ENCODE results near the gene FOXK2.
"Not testable (repeated sequence)": the region's sequence is repeated elsewhere in the genome, so short reads cannot be mapped to it uniquely, and the experiment has no call there.

FOXK2 gene

DNA sequence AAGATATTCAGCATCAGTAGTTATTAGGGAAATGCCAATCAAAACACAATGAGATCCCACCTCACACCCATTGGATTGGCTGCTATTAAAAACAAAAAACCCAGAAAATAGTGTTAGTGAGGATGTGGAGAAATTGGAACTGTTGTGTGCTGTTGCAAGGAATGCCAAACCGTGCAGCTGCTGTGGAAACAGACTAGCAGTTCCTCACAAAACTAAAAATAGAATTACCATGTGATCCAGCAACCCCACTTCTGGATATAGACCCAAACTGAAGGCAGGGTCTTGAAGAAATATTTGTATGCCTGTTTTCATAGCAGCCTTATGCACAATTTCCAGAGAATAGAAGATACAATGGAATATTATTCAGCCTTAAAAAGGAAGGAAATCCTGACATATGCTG lies 46.0 kb downstream of the FOXK2 start:
- no peak for DNase-seq

DNA sequence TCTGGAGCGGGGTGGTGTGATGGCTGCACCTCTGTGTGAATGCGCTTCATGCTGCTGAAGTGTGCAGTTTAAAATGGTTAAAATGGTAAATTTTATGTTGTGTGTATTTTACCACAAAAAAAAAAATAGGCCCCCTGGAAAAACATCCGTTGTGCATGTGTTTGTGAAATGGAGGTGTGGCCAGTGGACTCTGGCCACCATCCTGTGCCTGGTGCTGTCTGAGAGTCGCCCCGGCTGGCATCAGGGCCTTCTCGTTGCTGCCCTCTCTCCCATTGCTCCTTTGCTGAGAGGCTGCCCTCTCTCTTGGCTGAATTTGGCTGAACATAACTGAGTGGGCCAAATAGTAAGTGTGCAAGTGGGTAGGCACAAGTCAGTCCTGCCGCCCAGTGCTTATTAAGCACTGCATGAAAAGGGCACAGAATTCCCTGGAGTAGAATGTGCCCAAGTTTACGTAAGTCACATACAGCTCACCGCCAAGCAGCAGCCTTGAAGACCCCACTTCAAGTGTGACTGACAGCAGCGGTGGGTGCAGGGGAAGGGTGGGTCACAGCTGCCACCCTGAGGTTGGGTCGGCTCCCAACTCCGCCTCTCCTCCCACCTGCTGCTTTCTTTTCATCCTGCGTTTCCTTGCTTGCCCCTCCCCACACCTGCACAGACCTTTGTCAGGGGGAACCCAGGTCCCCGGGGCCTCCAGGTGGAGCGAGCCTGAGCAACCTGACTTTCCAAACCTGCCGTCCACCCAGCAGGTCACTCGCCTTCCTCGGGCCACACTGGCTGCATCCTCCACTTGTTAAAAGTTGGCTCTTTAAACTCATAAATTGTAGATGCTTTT lies 46.8 kb downstream of the FOXK2 start:
- no peak for DNase-seq

DNA sequence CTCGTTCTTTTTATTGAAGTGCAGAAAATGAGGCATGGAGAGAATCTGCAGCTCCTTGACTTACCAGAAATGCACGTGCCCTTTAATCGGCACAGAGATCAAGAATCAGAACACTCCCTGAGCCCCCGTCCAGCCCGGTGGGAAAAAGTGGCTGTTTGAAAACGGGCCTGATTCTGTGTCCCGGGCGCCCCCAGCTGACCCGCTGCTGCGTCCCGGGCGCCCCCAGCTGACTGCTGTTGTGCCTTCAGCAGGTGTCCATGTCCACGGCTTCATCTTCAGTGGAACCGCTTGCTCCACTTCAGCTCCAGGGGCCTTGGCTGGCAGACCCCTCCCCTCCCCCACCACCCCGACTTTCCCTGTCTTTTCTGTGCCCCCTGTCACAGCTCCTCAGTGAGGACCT lies 47.8 kb downstream of the FOXK2 start:
- DNase-seq, result no peak

DNA sequence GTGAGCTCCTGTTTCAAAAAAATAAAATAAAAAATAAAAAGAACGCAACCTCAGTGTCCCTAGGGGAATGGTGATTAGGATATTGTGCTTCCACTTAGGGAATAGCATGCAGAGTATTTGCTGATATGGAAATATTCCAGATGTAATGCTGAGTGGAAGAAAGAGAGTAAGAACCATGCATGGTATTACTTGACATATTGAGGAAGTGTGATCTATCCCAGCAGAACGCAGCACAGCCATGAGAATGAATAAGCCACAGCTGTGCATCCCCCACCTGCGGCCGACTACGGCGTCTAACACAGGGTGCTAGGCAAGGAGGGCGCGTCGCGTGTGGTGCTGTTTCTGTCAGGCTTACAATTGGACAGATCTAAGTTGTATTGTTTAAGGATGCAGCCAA lies 49.5 kb downstream of the FOXK2 start:
- no peak for DNase-seq

DNA sequence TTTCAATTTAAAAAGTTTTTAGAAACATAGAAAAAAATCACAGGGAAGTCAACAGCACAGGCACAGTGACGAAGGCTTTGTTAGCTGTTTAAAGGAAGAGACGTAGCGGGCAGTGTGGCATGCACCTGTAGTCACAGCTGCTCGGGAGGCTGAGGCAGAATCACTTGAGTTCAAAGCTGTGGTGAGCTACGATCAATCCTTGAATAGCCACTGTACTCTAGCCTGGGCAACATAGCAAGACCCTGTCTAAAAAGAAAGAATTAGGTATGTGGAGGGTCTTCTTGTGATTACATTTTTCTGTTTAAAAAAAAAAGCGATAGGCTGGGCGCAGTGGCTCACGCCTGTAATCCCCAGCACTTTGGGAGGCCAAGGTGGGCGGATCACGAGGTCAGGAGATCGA lies 50.1 kb downstream of the FOXK2 start:
- no peak for DNase-seq

DNA sequence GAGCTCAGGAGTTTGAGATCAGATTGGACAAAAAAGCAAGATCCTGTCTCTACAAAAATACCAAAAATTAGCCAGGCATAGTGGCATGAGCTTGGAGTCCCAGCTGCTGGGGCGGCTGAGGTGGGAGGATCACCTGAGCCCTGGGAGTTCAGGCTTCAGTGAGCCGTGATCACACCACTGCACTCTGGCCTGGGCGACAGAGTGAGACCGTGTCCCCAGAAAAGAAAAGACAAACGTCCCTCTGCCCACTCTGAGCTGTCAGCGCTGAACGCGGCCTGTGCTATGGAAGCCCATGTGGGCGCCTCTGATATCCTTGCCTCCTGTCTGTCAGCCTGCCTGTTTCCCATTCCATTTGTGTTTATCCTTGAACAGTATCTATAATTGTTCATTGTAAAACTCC lies 50.7 kb downstream of the FOXK2 start:
- DNase-seq, result no peak

DNA sequence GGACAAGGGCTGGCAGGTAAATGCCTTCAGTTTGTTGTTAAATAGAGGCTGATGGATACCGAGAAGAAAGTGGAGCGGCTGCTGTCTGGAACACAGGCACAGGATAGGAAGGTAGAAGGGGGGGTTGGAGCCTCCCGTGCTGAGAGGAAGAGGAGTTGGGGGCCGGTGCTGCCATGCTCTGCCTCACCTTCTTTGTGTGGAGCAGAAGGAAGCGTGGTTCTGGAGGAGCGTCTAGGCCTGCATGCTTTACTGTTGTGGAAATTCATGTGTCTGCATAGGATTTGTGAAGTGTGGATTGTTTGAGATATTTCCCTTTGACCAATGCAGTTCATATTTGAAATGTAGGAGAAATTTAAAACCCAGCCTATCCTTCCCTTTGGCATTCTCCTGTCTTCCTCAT lies 52.3 kb downstream of the FOXK2 start:
- no peak for DNase-seq

DNA sequence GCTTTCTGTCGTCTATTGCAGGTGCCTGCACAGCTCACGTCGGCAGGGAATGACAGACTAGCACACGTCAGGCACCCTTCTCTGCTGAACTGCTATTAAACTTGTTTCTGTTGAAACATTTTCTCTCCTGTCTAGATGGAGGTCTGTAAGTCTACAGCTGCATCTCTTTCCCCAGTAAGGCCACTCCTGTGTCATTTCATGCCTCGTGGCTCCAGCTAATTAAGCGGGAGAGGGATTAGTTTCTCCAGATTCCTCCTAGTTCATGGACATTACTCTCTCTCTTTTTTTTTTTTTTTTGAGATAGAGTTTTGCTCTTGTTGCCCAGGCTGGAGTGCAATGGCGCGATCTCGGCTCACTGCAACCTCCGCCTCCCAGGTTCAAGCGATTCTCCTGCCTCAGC lies 54.5 kb downstream of the FOXK2 start:
- no peak for DNase-seq

DNA sequence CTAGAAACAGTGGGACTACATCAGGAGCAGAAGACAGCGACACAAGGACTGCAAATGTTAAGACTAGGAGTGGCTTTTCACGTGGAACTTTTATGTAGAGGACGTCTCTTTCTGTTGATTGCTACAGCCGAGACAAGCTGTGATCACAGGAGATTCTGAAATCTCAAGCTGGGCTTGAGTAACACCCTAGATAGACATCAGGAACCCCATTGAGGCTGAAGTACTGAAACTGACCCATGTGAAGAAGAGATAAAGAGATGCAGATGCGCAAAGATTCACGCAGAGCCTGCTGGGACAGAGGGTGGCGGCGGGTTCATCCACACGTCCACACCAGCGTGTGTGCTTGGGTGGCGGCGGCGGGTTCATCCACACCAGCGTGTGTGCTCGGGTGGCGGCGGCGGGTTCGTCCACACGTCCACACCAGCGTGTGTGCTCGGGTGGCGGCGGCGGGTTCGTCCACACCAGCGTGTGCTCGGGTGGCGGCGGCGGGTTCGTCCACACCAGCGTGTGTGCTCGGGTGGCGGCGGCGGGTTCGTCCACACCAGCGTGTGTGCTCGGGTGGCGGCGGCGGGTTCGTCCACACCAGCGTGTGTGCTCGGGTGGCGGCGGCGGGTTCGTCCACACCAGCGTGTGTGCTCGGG lies 56.2 kb downstream of the FOXK2 start:
- DNase-seq, result not testable (repeated sequence)

DNA sequence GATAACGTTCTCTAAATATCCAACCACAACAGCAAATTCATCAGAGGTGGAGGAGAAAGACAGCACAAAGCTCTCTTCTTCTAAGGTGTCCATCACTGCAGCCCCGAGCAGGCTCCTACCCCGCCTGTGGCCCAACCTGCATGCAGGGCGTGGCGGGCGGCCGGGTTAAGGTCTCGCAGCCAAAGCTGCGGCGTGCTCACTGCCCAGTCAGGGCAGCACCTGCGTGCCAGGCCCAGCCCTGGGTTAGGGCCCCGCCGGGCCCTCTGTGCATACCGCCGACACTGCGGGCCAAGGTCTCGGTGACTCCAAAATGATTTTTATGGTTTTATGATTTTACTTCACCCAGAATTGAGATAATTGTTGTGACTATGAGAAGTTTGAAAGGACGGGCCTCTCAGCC lies 57.8 kb downstream of the FOXK2 start:
- no peak for DNase-seq

DNA sequence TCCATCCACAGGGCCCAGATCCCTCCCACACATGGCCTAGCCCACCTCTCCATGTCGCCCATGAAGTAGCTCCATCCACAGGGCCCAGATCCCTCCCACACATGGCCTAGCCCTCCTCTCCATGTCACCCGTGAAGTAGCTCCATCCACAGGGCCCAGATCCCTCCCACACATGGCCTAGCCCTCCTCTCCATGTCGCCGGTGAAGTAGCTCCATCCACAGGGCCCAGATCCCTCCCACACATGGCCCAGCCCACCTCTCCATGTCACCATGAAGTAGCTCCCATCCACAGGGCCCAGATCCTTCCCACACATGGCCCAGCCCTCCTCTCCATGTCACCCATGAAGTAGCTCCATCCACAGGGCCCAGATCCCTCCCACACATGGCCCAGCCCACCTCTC lies 60.4 kb downstream of the FOXK2 start:
- DNase-seq, result not testable (repeated sequence)

DNA sequence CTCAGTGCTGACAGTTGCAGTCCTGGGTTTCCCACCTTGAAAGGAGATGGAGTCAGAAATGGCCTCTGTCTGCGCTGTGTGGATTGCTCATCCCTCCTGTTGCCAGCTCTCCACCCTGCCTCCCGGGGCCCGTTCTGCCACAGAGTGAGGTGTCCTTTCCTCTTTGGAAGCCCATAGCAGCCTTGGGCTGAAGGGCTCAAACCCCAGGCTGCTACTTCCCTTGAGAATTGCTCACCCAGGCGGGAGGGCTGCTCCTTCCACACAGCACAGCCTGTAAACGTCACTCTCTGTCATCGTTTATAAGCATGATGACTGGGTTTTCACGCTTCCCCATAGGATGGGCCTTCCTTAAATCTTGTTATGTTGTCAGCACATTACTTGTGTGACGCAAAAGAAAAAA lies 62.7 kb downstream of the FOXK2 start:
- no peak for DNase-seq

DNA sequence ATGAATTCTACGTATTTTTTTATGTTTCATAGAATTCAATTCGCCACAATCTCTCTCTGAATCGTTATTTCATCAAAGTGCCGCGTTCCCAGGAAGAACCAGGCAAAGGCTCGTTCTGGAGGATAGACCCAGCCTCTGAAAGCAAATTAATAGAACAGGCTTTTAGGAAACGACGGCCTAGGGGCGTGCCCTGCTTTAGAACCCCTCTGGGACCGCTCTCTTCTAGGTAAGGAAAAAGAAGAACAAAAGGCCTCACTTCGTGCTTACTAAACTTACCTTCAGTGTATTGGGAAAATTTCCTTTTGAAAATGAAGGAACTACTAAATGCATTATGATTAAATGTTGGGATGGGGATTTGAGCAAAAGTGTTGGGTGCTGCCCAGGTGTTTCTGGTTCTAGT lies 63.2 kb downstream of the FOXK2 start:
- DNase-seq, result no peak

DNA sequence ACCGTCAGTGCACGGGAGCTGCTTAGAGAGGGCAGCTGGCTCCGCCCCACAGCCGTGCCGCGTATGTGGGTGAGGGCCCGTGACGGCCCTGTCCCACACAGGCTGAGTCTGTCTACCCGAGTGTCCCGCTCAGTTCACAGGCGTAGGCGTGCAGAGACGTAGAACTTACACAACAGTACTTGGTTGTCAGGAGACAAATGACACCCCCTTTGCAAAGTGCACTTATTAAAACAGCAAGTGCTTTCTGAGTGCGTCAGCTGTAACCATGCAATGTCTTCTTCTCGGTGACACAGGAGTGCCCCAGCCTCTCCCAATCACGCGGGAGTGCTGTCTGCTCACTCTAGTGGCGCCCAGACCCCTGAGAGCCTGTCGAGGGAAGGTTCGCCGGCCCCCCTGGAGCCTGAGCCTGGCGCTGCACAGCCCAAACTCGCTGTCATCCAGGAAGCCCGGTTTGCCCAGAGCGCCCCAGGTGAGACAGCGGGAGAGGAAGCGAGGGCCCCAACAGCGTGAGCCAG lies 64.2 kb downstream of the FOXK2 start:
- no peak for DNase-seq

DNA sequence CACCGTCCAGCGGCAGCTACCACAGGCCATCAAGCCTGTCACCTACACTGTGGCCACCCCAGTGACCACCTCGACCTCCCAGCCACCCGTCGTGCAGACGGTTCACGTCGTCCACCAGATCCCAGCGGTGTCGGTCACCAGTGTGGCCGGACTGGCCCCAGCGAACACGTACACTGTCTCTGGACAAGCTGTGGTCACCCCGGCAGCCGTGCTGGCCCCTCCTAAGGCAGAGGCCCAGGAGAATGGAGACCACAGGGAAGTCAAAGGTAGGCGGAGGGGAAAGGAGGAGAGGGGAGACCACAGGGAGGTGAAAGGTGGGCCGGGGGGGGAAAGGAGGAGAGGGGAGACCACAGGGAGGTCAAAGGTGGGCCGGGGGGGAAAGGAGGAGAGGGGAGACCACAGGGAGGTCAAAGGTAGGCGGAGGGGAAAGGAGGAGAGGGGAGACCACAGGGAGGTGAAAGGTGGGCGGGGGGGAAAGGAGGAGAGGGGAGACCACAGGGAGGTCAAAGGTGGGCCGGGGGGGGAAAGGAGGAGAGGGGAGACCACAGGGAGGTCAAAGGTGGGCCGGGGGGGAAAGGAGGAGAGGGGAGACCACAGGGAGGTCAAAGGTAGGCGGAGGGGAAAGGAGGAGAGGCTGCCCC lies 66.5 kb downstream of the FOXK2 start:
- peak; percentile 71 for DNase-seq

DNA sequence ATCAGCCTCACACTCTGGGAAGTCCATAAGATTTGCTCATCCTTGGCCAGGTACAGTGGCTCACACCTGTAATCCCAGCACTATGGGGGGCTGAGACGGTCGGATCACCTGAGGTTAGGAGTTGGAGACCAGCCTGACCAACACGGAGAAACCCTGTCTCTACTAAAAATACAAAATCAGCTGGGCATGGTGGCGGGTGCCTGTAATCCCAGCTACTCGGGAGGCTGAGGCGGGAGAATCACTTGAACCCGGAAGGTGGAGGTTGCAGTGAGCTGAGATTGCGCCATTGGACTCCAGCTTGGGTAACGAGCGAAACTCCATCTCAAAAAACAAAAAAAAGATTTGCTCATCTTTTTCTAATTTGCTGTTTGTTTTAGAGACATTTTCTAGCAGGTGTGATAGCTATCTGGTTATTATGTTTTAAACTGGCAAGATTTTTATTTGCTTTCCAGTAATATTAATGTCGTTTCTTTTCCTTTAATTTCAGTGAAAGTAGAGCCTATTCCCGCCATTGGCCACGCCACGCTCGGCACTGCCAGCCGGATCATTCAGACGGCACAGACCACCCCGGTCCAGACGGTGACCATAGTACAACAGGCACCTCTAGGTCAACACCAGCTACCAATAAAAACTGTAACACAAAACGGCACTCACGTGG lies 67.2 kb downstream of the FOXK2 start:
- DNase-seq, result no peak

DNA sequence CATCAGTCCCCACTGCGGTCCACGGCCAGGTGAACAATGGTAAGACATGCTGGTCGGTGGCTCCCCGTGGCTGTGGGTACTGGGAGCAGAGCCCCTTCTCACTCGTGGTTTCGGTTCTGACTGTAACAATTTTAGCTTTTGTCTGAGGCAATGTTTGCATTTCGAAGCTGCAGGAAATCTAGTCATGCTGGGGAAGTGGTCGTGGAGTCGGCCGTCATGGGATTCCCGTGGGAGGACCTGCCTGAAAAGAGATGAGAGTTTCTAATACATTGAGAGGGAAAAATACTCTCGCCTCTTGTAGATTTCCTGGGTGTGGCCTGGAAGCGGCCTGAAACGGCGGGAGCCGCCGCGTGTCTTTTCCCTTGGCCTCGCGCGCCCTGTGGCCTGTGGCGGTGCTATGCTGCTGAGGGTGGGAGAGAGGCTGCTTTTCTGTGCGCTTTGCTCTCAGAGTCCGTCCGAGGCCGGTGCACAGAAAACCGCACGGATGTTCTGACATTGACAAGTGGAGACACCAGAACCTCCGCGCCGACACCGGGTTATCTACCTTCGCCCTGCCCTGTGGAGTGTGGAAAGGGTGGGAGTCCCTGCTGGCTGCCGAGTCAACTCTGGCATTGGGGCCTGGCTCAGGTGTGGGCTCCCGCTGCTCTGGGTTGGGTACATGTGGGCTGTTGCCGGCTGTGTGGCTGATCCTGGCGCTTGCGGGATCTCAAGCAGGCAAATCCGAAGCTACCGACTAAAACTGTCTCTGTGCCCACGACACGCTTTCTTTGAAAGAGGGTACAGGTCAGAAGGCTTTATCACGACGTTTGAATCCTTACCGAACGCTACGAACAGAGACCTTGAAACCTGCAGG lies 67.9 kb downstream of the FOXK2 start:
- no peak for DNase-seq

DNA sequence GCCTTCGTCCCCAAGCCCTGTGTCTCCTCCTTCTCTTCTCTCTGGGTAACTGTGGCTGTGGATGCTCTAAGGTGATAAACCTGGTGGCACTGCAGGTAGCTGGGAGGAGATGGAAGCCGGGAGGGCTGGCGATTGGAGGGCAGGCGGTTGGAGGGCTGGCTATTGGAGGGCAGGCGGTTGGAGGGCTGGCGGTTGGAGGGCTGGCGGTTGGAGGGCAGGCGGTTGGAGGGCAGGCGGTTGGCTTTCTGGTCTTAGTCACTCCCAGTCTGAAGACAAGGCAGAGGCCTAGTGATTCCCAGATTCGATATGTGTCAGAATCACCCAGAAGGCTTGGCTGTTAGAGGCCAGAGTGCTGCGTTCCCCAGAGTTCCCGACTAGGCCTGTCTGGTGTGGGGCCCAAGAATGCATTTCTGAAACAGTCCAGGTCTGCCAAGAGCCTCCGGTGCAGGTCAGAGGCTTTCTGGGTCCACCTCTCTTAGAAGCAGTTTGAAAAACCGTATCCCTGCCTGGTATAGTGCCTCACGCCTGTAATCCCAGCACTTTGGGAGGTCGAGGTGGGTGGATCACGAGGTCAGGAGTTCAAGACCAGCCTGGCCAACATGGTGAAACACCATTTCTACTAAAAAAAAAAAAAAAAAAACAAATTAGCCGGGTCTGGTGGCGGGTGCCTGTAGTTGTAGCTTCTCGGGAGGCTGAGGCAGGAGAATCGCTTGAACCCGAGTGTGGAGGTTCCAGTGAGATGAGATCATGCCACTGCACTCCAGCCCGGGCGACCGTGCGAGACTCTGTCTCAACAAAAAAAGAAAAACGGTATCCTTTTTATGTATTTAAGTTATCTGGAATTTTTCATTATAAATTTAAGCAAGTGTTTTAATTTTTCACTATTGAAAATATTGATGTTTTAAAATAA lies 69.0 kb downstream of the FOXK2 start:
- DNase-seq, result no peak

DNA sequence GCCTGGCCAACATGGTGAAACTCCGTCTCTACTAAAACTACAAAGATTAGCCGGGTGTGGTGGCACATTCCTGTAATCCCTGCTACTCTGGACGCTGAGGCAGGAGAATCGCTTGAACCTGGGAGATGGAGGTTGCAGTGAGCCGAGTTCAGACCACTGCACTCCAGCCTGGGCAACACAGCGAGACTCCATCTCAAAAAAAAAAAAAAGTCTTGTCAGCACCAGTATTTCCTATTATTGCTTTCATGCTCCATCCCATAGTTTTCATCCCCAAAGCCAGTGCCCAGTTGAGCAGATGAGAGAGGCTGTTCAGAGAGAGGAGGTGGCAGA lies 70.3 kb downstream of the FOXK2 start:
- no peak for DNase-seq

DNA sequence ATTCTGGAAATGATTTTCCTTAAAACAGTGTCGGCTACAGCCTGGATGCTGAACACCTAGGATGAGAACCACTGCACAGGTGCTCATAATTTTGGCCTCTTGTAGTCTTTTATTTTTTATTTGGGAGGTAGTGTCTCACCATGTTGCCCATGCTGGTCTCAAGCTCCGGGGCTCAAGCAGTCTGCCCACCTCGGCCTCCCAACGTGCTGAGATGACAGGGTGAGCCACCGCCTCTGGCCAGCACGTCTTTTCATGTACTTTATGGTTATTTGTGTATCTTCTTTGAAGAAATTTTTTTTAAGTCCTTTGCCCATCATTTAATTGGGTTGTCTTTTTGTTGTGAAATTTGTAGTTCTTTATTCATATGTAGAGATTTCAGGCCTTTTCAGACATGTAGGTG lies 70.7 kb downstream of the FOXK2 start:
- DNase-seq, result no peak

DNA sequence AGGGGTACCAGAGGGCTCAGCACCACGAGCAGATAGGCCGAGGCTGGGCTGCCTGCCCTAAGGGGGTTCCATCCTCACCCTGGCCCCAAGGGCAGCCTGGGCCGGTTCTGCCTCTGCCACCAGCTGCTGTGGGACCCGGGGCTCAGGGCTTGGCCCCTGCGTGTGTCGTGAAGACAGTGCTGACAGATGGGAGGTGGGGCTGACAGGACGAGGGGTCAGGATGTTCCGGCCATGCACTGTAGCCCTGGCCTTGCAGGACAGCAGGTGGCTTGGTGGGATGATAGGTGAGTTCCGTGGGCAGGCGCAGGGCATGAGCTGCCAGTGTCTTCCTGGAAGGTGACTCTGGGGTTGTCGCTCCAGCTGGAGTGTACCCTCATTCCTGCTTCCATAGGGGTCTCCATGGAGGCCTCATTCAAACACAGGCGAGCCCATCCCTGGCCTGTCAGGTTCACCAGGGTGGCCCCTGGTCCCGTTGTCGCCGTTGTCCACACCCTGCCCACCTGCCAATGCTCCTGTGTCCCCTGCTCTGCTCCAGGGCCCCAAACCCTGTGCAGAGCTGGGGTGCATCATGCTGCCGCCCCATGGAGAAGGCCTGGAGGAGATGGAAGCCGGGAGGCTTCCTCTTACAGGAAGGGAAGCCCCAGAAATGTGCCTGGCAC lies 71.5 kb downstream of the FOXK2 start:
- DNase-seq, result no peak

Data from eye (tissue), 1 donor.